HCT116 (cell line): ENCODE results near the gene KCNK16.

ENCODE experiments used
- CTCF ChIP-seq, 3 experiments: fragments of 200-600 bp in 1 of 3; sonication (generic) in 1 of 3; IDR thresholded peaks in 2 of 3; conservative IDR thresholded peaks in 1 of 3; 2 replicates each; pipeline ENCODE4 v1.5.1; 2012 to 2017; ENCODE audit warnings: low read depth in 2 of 3, low read length in 2 of 3, antibody characterized with exemption in 1 of 3, borderline replicate concordance in 1 of 3, control low read depth in 1 of 3, mild to moderate bottlenecking in 1 of 3, mixed read lengths in 1 of 3, mixed run types in 1 of 3, moderate library complexity in 1 of 3; ENCODE audit not compliant: insufficient read depth in 1 of 3
- EZH2 ChIP-seq: fragments of 200-600 bp; sonication (generic); IDR thresholded peaks from 2 replicates; pipeline ENCODE4 v1.6.1; 2017; ENCODE audit warnings: antibody characterized with exemption, mixed run types
- REST ChIP-seq: IDR thresholded peaks from 2 replicates; pipeline ENCODE4 v1.6.1; 2012; ENCODE audit warnings: low read depth
- ZFX ChIP-seq: fragments of 450-650 bp; IDR thresholded peaks from 2 replicates; pipeline ENCODE4 v1.6.1; 2017
- ZNF274 ChIP-seq: fragments of 200-500 bp; sonication (Bioruptor generic); IDR thresholded peaks from 2 replicates; pipeline ENCODE4 v1.6.1; 2014; ENCODE audit warnings: mild to moderate bottlenecking, low read depth, low read length, inconsistent platforms

GRCh38 chr6:39282774-39283173 lies 39.7 kb downstream of the KCNK16 start:
- TF ChIP-seq ZFX (no peak), CTCF (IDR thresholded peaks at IDR 0.05 in 2 of 3, conservative IDR thresholded peaks at IDR 0.05 in 1 of 3; ENCODE audit: borderline replicate concordance in 1 of 3, insufficient read depth in 1 of 3, low read depth in 2 of 3, low read length in 2 of 3) (no peak), ZNF274 (no peak), REST (no peak), EZH2 (no peak)
